IPS DF 6.9 (cell line): ENCODE data around the gene GLI1.
A peak's percentile ranks its signal among the peaks of the same experiment; 100 is the strongest.
"Not testable (repeated sequence)": the region's sequence is repeated elsewhere in the genome, so short reads cannot be mapped to it uniquely, and the experiment has no call there.

Experiments used
- DNase-seq: peaks from one replicate; pipeline ENCODE4 v3.0.0-alpha.2; 2013; ENCODE audit warnings: low read depth, low spot score
- H3K27ac ChIP-seq: one replicate; pipeline ENCODE4 v1.5.1; 2013; ENCODE audit warnings: low read length, control low read depth
- H3K27me3 ChIP-seq: 2 replicates; pipeline ENCODE4 v1.6.1; 2013; ENCODE audit warnings: mild to moderate bottlenecking, low read length; ENCODE audit not compliant: control insufficient read depth, insufficient read depth
- H3K36me3 ChIP-seq: 2 replicates; pipeline ENCODE4 v1.6.1; 2013; ENCODE audit warnings: low read length; ENCODE audit not compliant: control insufficient read depth, insufficient read depth
- H3K4me1 ChIP-seq: 2 replicates; pipeline ENCODE4 v1.6.1; 2013; ENCODE audit warnings: low read length; ENCODE audit not compliant: control insufficient read depth, insufficient read depth
- H3K4me3 ChIP-seq: 2 replicates; pipeline ENCODE4 v1.5.1; 2013; ENCODE audit warnings: mild to moderate bottlenecking, low read length
- H3K9me3 ChIP-seq: 2 replicates; pipeline ENCODE4 v1.6.1; 2013; ENCODE audit warnings: low read length, inconsistent platforms; ENCODE audit not compliant: control insufficient read depth, insufficient read depth
- WGBS: extraction: QIAGEN DNeasy Blood & Tissue Kit; methylation state at CpG from one replicate; pipeline ENCODE4 v1.1.7; 2013; ENCODE audit warnings: mixed read lengths, missing lambda C conversion rate; ENCODE audit not compliant: insufficient read length, insufficient coverage; 5-methylcytosine and 5-hydroxymethylcytosine counted together

The GLI1 gene

DNA sequence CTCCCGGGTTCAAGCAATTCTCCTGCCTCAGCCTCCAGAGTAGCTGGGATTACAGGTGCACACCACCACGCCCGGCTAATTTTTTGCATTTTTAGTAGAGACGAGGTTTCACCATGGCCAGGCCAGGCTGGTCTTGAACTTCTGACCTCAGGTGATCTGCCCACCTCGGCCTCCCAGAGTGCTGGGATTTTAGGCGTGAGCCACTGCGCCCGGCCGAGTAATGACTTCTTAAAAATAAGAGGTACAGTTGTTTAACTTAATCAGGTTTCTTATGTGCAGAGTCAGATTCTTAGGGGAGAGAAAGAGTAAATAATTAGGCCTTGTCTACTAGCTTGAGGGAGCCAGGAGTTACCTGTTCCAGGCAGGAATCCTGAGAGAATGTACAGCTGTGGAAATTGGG, 54.7 kb downstream of the GLI1 start:
- no CpG with 5 or more reads among the region's 9 CpGs for WGBS
- not testable (repeated sequence) for H3K9me3 ChIP-seq, H3K4me3 ChIP-seq, H3K27me3 ChIP-seq, DNase-seq, H3K4me1 ChIP-seq, H3K27ac ChIP-seq
- H3K36me3 ChIP-seq: peaks cover 50% of the 10 kb centered on the region

DNA sequence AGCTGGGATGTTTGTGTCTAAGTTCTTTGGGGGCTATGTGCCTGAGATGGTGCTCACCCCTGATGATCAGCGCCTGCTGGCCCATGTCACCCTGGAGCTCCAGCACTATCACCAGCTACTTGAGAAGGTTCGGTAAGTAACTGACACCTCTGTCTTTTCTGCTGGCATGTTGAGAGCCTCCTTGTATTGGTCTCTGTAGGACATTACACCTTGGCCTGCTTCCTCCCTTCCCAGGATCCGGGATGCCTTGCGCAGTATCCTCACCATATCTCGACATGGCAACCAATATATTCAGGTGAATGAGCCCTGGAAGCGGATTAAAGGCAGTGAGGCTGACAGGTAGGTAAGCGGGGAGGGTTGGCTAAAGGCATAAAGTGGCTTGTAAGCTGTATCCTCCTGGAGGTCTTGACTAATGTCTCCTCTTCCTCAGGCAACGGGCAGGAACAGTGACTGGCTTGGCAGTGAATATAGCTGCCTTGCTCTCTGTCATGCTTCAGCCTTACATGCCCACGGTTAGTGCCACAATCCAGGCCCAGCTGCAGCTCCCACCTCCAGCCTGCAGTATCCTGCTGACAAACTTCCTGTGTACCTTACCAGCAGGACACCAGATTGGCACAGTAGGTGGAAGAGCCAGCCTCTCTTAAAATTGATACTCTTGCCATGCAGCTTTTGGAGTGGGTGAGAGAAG, 55.3 kb downstream of the GLI1 start:
- Histone ChIP-seq H3K4me3 (no peak overlapping the region), H3K9me3 (no peaks in the 10 kb centered on the region), H3K27me3 (no peaks in the 10 kb centered on the region), H3K27ac (no peak overlapping the region), H3K36me3 (peaks cover 50% of the 10 kb centered on the region), H3K4me1 (no peaks in the 10 kb centered on the region)
- WGBS: no CpG with 5 or more reads among the region's 9 CpGs
- no peak for DNase-seq

DNA sequence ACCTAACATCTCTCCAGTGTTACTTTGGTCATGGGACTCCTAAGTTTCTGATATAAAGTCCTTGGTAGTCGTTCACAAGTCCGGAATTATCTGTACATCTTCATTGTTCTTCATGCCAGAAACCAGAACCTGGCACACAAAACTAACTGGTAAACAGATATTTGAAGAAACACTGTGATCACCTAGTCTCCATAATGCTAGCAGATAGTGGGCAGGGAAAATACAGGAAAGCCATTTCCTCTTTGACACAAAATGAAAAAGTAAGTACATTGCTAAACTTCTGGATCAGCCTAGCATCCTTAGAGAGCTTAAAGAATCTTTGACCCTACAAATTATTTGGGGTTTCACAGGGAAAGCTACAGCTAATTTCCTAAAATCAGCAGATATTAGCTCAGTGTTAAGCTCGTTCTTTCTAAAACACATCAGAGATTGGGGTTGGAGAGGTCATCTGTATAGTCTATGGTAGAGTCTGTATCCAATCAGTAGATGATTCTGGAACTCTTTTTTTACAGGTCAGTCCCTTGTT, 55.9 kb downstream of the GLI1 start:
- Histone ChIP-seq H3K9me3 (no peaks in the 10 kb centered on the region), H3K27me3 (no peaks in the 10 kb centered on the region), H3K4me1 (no peaks in the 10 kb centered on the region), H3K36me3 (peaks cover 50% of the 10 kb centered on the region), H3K27ac (no peak overlapping the region), H3K4me3 (no peak overlapping the region)
- WGBS: no CpG with 5 or more reads among the region's 3 CpGs
- no peak for DNase-seq

DNA sequence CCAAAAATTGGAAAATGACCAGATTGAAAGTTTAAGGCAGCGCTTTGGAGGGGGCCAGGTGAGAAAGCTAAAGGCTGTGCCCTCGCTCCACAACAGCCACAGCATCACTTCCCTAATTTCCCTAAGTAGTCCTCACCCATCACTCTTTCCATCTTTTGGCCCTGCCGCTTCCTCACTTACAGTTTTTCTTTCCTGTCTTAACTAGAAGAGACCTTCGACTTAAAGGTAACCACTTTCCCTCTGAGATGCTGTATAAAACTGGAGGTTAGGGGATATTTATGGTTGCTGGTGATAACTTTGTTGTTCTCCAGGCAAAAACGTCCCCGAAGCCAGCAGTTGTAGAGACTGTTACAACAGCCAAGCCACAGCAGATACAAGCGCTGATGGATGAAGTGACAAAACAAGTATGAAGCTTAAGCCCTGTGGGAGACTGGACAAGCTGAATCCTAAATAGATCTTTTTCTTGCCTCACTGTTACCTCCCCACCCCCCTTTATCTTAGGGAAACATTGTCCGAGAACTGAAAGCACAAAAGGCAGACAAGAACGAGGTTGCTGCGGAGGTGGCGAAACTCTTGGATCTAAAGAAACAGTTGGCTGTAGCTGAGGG, 56.5 kb downstream of the GLI1 start:
- no CpG with 5 or more reads among the region's 11 CpGs for WGBS
- no peak for DNase-seq
- no peak overlapping the region for H3K27ac ChIP-seq

DNA sequence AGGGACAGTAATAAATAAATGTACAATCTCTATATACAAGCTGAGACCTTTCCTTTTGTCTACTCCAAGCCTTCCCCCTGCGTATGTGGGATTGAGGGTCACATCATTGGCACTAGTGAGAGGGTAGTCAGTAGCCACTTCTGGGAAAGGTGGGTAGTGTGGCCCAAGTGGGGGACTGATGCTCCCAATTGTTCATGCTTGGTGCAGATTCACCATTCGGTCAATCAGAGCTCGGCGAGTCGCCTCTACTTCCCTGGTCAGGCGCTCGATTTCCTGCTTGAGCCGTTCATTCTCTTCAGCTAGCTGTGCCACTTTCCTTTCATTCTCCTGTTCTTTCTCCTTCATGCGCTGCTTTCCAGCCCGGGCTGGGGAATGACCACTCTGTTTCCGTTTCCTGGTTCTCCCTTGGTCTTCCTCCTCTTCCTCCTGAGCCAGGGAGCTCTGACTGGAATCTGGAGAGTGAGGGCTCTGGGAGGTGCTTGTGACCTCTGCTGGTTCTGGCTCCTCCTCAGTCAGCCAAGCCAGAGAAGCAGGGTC, 57.1 kb downstream of the GLI1 start:
- WGBS: no CpG with 5 or more reads among the region's 11 CpGs
- no peaks in the 10 kb centered on the region for H3K27me3 ChIP-seq

More for the DNA sequence above, 56.5 kb downstream of the GLI1 start:
- Histone ChIP-seq H3K9me3 (no peaks in the 10 kb centered on the region), H3K4me1 (no peaks in the 10 kb centered on the region), H3K27me3 (no peaks in the 10 kb centered on the region), H3K36me3 (peaks cover 50% of the 10 kb centered on the region), H3K4me3 (no peak overlapping the region)

DNA sequence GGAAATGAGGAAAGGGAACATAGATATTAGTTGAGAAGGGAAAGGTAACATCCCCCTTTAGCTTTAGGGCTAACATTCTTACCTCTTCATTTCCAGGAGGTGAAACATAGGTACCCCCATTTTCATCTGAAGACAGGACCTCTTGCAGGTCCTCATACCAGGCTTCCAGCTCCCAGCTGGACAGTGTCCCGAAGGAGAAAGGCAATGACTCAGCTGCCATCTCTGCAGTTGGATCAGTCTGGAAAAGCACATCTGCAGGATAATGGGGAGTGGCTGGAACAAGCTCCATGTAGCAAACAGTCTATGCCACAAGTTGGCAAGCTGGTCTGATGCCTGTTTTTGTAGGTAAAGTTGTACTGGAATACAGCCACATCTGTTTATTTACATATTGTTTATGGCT, 57.6 kb downstream of the GLI1 start:
- no peak overlapping the region for H3K27ac ChIP-seq
- H3K9me3 ChIP-seq: no peaks in the 10 kb centered on the region
- H3K36me3 ChIP-seq: peaks cover 38% of the 10 kb centered on the region
- no peaks in the 10 kb centered on the region for H3K27me3 ChIP-seq
- H3K4me3 ChIP-seq: no peak overlapping the region
- no peak for DNase-seq
- H3K4me1 ChIP-seq: peaks cover 5% of the 10 kb centered on the region; the same call in 1 of the 2 replicates
- no CpG with 5 or more reads among the region's 1 CpG for WGBS

More for the DNA sequence above, 57.1 kb downstream of the GLI1 start:
- no peak overlapping the region for H3K4me3 ChIP-seq
- H3K27ac ChIP-seq: no peak overlapping the region
- DNase-seq: no peak
- H3K36me3 ChIP-seq: peaks cover 43% of the 10 kb centered on the region
- H3K4me1 ChIP-seq: peaks cover 3% of the 10 kb centered on the region; the same call in 1 of the 2 replicates
- no peaks in the 10 kb centered on the region for H3K9me3 ChIP-seq

DNA sequence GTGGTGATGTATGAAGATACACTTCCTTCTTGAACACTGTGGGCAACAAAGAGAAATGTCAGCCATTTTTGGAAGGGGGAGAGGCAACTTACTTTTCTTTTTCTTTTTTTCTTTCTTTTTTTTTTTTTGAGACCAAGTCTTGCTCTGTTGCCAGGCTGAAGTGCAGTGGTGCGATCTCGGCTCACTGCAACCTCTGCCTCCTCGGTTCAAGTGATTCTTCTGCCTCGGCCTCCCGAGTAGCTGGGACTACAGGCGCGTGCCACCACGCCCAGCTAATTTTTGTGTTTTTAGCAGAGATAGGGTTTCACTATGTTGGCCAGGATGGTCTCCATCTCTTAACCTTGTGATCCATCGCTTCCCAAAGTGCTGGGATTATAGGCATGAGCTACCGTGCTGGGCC, 58.1 kb downstream of the GLI1 start:
- H3K27ac ChIP-seq, DNase-seq, H3K4me3 ChIP-seq, H3K4me1 ChIP-seq, H3K27me3 ChIP-seq, H3K9me3 ChIP-seq: not testable (repeated sequence)
- H3K36me3 ChIP-seq: peaks cover 35% of the 10 kb centered on the region
- no CpG with 5 or more reads among the region's 10 CpGs for WGBS

DNA sequence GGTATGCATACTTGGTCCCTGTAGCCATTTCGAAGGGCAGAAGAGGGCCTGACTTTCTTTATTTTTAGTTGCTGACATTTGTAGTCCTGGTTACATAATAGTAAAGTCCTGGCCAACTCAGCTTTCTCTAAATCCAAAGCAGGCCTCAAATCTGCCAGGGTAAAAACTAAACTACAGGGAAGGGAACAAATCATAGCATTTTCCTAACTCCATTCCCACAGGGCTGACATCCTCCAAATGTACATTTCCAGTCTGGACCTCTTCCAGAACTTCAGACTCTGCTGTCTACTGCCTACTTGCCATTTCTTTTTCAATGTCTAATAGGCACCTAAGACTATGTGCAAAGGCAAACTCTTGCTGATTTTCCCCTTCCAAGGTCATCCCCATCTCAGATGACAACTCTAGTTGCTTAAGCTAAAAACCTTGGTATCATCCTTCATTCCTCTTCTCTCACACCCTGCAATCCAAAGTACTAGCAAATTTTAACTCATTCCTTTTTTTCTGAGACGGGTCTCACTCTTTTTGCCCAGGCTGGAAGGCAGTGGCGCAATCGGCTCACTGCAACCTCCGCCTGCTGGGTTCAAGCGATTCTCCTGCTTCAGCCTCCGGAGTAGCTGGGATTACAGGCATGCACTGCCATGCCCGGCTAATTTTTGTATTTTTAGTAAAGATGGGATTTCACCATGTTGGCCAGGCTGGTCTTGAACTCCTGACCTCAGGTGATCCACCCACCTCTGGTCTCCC, 58.8 kb downstream of the GLI1 start:
- Histone ChIP-seq H3K9me3 (no peaks in the 10 kb centered on the region), H3K27me3 (no peaks in the 10 kb centered on the region), H3K4me3 (no peak overlapping the region), H3K36me3 (peaks cover 30% of the 10 kb centered on the region), H3K4me1 (peaks cover 5% of the 10 kb centered on the region; the same call in 1 of the 2 replicates), H3K27ac (no peak overlapping the region)
- WGBS: no CpG with 5 or more reads among the region's 8 CpGs
- DNase-seq: no peak

DNA sequence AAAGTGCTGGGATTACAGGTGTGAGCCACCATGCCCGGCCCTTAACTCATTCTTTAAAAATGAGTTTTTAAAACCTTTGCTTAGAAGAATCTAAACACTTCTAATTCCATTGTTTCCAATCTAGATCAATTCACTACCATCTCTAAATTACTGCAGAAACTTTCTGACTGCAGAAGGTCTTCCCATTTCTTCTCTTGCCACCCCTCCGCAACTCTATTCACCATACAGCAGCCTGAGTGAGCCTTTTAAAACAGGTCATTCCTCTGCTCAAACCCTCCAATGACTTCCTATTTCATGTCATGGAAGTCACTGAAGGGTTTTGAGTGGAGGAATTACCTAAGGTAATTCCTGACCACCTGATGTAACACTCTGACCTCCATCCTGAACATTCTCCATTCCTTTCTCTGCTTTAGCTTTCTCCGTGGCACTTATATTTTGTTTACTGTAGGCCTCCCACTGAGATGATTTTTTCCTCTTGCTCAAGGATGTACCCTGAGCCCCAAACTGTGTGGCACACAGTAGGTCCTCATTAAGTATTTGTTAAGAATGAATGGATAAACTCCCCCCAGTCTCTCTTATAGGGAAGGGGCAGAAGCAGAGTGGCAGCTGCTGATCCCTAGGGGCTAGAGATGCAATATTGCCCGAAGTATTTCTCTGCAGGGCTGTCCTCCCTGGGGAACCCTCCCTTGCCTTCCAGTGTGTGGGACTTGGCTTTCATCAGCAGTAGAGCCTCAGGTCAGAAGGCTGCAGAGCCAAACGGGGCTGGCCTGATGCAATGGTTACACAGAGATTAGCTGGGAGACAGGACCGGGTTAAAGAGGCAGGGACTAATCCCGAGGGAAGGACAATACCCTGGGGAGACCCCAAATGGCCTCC, 59.6 kb downstream of the GLI1 start:
- Histone ChIP-seq H3K36me3 (peaks cover 26% of the 10 kb centered on the region), H3K27ac (no peak overlapping the region), H3K4me1 (peaks cover 5% of the 10 kb centered on the region; the same call in 1 of the 2 replicates), H3K9me3 (no peaks in the 10 kb centered on the region), H3K4me3 (peak overlapping the region; percentile 77; the same call in 1 of the 2 replicates), H3K27me3 (no peaks in the 10 kb centered on the region)
- WGBS: no CpG with 5 or more reads among the region's 7 CpGs
- DNase-seq: no peak

DNA sequence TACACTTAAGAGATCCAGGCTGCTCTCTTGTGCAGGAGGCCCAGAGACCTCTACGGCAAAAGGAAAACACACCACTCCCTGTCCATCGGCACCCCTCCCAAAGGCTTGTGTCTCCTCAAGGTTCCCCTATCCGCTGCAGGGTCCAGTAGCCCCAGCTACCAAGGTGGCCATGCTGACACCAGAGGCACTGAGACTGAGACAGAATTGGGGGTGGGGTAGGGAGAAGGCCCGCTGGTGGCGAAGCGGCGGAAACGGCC, 60.1 kb downstream of the GLI1 start:
- Histone ChIP-seq H3K4me3 (peak overlapping the region; percentile 77; the same call in 1 of the 2 replicates), H3K36me3 (peaks cover 21% of the 10 kb centered on the region), H3K27me3 (no peaks in the 10 kb centered on the region), H3K27ac (no peak overlapping the region), H3K4me1 (peaks cover 5% of the 10 kb centered on the region; the same call in 1 of the 2 replicates), H3K9me3 (no peaks in the 10 kb centered on the region)
- WGBS: no CpG with 5 or more reads among the region's 8 CpGs
- no peak for DNase-seq
